DND-41 (cell line): Measurements from ENCODE around the gene CALHM5.

Experiments used
- CTCF ChIP-seq: IDR thresholded peaks from 2 replicates; pipeline ENCODE4 v1.5.1; 2012; ENCODE audit warnings: borderline replicate concordance, low read length, moderate library complexity, mild to moderate bottlenecking; ENCODE audit not compliant: poor library complexity, severe bottlenecking; ENCODE audit errors: extremely low read depth
- EZH2 ChIP-seq: IDR thresholded peaks from 3 replicates; pipeline ENCODE4 v1.6.1; 2012; ENCODE audit warnings: borderline replicate concordance, low read depth, mild to moderate bottlenecking, moderate library complexity, low read length, inconsistent platforms; ENCODE audit not compliant: severe bottlenecking

DNA sequence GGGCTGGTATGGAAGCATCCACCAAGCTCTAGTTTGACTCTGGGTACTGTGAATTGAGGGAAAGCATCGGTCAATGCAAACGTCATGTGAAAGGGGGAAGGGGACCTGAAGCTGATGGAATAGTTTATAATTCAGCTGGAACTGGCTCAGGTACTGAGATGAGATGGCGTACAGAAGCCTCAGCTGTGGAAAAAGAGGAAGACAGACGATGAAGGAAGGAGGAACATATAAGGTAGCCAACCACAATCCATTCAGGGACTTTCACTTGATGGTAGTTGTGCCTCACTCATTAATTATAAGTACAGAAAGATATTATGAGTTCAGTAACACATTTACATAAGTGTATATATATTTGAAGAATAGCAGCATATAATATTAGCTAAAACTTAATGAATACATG, 2.7 kb downstream of the CALHM5 start:
- no peak for TF ChIP-seq CTCF
- no peak for TF ChIP-seq EZH2
